GM18867 (cell line): ENCODE results near the gene RELN.
"Not testable (repeated sequence)": the region's sequence is repeated elsewhere in the genome, so short reads cannot be mapped to it uniquely, and the experiment has no call there.

Source experiments
- ATAC-seq: cut with Tn5 transposase; IDR thresholded peaks from one replicate; pipeline ENCODE4 v1.9.1; 2021; ENCODE audit warnings: mild to moderate bottlenecking, moderate library complexity; ENCODE audit not compliant: unreplicated experiment

The RELN gene

GRCh38 chr7:103947026-103947655 lies 42.3 kb downstream of the RELN start:
- no peak for ATAC-seq

DNA sequence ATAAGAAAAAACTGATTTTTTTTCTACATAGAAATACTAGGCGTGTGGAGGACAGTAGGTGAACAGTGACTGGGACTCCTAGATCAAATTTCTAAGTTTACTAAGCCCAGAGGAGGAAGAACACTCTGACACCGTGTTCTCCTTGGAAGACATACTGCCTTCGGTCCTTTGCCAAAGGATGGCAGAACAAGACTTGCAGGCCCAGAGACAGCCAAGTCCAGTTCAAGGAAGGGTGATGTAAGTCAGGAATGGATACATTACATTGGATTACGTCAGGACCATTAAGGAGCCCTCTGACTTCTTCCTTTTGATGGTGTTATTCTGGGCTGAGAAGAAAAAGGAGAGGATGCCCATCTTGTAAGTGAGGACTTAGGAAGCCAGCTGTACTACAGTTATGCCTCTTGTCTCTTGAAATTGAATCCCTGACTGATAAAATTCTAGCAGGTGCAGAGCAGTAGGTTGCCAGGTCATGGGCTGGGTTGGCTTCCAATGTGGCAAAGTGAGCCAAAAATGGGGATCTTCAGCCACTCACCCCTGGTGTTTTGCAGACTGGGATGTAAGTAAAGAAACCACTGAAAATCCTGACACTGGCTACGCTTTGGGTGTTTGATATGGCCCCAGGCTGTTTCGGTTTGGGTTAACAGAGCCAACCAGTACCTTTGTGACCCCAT lies 45.1 kb downstream of the RELN start:
- no peak for ATAC-seq

- ATAC-seq = no peak
Measured at GRCh38 chr7:103941976-103942375, 47.5 kb downstream of the RELN start.

DNA sequence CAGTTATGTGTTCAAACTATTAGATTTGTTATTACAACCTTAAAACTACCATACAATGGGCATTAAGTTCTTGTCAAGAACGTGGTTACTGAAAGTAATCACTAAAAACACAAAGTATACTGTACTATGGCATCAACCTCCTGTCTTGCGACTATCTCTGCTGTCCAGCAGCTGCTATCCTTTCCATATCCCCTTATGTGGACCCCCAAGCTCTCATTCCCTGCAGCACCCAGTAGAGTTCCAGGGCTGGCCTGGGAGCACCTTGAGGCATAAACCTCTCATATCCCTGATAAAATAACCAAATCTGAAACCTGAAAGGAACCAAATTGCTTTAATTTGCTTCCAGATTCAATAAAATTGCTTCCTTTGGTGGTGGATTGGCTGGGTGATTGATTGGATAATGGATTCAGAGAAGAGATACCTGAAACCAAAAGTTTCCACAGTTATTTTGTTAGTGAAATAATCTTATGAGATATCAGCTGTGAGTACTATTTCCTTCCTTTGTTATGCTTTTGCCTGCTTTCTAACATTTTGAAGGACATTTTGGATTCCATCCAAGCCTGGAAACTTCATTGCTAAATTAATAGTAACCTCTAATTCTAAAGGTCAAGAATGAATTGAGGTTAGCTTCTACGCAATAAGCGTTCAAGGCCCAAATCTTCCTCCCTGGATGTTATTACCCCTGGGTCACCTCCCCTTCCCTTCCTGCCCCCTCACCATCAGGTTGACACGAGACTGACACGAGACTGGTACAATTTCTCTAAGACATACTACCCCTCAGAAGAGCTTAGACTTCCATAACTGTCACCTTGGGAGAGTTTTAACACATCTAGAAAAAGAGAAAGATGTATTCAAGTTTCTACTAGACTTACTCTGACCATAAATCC lies 48.8 kb downstream of the RELN start:
- no peak for ATAC-seq

GRCh38 chr7:103937680-103938079 lies 51.8 kb downstream of the RELN start:
- ATAC-seq = no peak

GRCh38 chr7:103936558-103936957 lies 52.9 kb downstream of the RELN start:
- ATAC-seq = no peak

- no peak for ATAC-seq
Measured at GRCh38 chr7:103934508-103934907, 55.0 kb downstream of the RELN start.

DNA sequence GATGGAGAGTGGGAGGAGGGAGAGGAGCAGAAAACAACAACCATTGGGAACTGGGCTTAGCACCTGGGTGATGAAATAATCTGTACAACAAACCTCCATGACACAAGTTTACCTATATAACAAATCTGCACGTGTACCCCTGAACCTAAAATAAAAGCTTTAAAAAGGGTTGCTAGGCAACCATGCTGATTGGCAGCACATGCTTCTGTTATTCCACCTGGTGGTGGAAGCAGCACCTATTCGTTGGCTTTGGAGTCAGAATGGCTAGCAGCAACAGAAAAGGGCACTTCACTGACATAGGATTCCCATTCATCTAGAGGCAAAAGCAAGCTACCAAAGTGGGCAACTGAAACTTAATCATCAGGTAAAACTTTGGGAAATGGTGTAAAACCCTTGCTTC lies 57.1 kb downstream of the RELN start:
- ATAC-seq = no peak

GRCh38 chr7:103929901-103930311 lies 59.6 kb downstream of the RELN start:
- no peak for ATAC-seq

- ATAC-seq = no peak
Measured at GRCh38 chr7:103928581-103928980, 60.9 kb downstream of the RELN start.

DNA sequence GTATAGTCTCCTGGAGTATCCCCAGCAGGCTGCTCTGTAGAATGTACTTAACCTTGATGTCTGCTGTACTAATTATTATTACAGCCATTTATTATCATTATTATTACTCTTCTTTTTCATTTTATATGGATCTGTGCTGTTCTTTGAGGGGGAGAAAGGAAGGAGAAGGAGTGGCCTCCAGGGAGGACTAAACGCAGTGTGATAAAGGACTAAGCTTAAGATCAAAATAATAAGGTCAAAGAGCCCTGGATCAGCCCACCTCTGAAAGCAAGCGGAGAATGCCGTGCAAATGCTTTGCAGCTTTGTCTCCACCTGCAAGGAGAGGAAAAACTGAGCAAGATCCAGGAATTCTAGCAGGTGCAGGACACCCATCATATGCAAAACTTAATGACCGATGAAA lies 65.3 kb downstream of the RELN start:
- ATAC-seq = no peak

DNA sequence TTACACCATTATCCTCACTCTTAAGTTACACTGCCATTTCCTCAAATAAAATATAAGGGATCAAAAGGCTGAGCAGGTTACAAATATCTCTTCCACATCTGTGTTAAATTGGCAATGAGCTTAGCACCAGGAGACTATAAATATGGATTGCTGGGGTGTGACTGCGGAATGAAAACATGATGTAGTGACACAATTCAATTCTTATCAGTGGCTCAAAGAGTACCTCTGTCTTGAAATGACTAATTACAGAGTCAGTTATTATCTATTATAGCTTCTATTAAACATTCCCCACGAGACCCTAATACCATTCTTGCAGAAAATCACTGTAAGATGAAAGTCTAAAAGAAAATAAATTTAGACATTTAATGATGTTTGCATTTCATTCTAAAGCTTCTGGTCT lies 67.1 kb downstream of the RELN start:
- ATAC-seq = no peak

DNA sequence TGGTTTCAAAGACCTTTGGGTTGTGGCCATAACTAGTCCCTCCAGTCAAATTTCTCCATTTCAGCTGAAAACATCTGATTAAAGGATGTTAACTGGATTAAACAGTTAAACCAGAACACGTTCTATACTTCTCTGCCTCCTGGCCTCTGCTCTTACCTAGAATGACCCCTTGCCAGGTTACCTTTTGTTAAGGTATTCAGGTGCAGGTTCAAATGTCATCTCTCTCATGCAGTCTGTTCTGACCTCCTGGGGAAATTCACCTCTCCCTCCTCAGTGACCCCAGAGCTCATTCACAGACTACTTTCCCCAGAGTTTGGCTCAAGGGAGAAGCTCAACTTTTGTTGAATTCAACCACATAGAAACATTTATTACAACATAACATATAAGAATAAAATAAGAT lies 67.8 kb downstream of the RELN start:
- ATAC-seq = no peak

- no peak for ATAC-seq
Measured at GRCh38 chr7:103919272-103919868, 70.1 kb downstream of the RELN start.

- ATAC-seq = no peak
Measured at GRCh38 chr7:103918631-103919271, 70.7 kb downstream of the RELN start.

GRCh38 chr7:103915680-103916357 lies 73.6 kb downstream of the RELN start:
- ATAC-seq = no peak

- ATAC-seq = no peak
Measured at GRCh38 chr7:103914147-103914899, 75.1 kb downstream of the RELN start.

- no peak for ATAC-seq
Measured at GRCh38 chr7:103912891-103913605, 76.4 kb downstream of the RELN start.

DNA sequence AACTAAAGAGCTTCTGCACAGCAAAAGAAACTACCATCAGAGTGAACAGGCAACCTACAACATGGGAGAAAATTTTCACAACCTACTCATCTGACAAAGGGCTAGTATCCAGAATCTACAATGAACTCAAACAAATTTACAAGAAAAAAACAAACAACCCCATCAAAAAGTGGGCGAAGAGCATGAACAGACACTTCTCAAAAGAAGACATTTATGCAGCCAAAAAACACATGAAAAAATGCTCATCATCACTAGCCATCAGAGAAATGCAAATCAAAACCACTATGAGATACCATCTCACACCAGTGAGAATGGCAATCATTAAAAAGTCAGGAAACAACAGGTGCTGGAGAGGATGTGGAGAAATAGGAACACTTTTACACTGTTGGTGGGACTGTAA lies 78.4 kb downstream of the RELN start:
- not testable (repeated sequence) for ATAC-seq
